ENCODE data around the gene DOK6. TPM values are rescaled to one million over a fixed set of nuclear protein-coding genes. Genes with fewer than 3 reads are reported as not detected.

The DOK6 gene
- total and polyA plus RNA-seq, 11 donors, result 0.46 to 9.7 (median 2.9) TPM

DNA sequence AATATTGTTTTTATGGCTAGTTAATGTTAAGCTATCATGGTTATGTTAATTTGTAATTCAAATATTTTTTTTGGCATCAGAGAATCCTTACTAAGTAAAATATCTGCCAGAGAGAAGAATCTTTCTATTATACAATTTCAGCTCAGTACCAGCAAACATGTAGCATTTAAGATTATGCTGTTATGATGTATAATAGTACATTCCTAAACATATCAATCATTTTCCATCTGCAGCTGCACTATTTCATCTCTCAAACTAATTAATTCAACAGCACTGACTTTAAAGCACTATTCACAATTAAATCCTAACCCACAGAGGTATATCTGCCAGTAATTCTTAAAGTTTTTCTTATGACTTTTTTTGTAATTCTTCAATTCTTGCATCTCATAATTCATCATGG is 296.4 kb downstream of the DOK6 start:
- intact Hi-C loops (cut with DNase I), result no loop called here
- ATAC-seq, result no peak
- H3K27me3 ChIP-seq, result no peaks in the 10 kb centered on the region
- no peaks in the 10 kb centered on the region for H3K9me3 ChIP-seq
- H3K36me3 ChIP-seq, result no peaks in the 10 kb centered on the region
- TF ChIP-seq, protein P1, sequence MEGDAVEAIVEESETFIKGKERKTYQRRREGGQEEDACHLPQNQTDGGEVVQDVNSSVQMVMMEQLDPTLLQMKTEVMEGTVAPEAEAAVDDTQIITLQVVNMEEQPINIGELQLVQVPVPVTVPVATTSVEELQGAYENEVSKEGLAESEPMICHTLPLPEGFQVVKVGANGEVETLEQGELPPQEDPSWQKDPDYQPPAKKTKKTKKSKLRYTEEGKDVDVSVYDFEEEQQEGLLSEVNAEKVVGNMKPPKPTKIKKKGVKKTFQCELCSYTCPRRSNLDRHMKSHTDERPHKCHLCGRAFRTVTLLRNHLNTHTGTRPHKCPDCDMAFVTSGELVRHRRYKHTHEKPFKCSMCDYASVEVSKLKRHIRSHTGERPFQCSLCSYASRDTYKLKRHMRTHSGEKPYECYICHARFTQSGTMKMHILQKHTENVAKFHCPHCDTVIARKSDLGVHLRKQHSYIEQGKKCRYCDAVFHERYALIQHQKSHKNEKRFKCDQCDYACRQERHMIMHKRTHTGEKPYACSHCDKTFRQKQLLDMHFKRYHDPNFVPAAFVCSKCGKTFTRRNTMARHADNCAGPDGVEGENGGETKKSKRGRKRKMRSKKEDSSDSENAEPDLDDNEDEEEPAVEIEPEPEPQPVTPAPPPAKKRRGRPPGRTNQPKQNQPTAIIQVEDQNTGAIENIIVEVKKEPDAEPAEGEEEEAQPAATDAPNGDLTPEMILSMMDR (IDR thresholded peaks at IDR 0.05), result no peak
- no peak for TF ChIP-seq POLR2A (IDR thresholded peaks at IDR 0.05)
- no peak overlapping the region for H3K4me3 ChIP-seq
- no peak for DNase-seq
- H3K4me1 ChIP-seq, result no peaks in the 10 kb centered on the region
- no peak overlapping the region for H3K27ac ChIP-seq

DNA sequence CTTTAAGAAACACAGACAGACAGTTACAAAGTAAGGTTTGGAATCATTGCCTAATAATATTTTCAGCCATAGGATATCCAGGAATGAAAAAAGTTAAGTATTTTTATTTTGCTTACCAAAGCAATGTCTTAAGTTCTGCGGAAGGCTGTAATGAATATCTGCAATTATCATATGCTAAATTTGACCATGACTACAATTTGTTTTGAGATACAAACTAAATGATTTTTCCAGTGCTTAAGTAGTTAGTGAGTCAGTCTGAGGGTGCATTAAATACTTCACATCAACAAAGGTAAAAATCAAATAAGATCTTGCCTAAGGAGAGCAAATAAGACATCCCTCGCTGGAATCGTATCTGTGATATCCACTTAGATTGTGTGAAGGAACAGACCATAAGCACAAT is 297.0 kb downstream of the DOK6 start:
- Histone ChIP-seq H3K27me3 (no peaks in the 10 kb centered on the region), H3K9me3 (no peaks in the 10 kb centered on the region), H3K27ac (no peak overlapping the region), H3K36me3 (no peaks in the 10 kb centered on the region), H3K4me1 (no peaks in the 10 kb centered on the region), H3K4me3 (no peak overlapping the region)
- ATAC-seq (no peak), DNase-seq (no peak)
- TF ChIP-seq, protein P1 (IDR thresholded peaks at IDR 0.05), result no peak
- no peak for TF ChIP-seq POLR2A (IDR thresholded peaks at IDR 0.05)
- intact Hi-C loops (cut with DNase I), result no loop called here
- 88 to 95% (median 90%) methylated on average over 3 of the region's 3 CpGs for WGBS, 4 donors

DNA sequence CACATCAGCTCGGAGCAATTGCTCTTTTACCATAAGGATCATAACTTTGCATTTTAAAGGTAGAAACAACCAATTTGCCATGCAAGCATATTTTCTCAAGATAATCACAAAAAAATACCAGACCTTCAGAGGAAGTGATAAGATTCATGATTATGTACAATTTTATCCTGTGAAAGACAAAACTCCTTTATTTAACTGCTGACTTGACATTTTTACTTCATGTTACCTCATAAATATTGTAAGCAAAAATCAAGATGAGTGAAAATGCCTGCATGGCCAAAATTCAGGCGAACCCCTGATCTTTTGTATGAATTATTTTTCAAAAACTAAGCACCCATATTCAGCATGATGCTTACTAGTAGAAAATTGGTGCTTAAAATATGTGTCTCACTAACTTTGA is 300.6 kb downstream of the DOK6 start:
- no peaks in the 10 kb centered on the region for H3K4me1 ChIP-seq
- H3K36me3 ChIP-seq, result no peaks in the 10 kb centered on the region
- no peak overlapping the region for H3K4me3 ChIP-seq
- intact Hi-C loops (cut with DNase I), result no loop called here
- TF ChIP-seq POLR2A (IDR thresholded peaks at IDR 0.05), result no peak
- TF ChIP-seq, protein P1 (IDR thresholded peaks at IDR 0.05), result no peak
- ATAC-seq (no peak), DNase-seq (no peak)
- no peaks in the 10 kb centered on the region for H3K9me3 ChIP-seq
- 83 to 95% (median 89%) methylated on average over 2 of the region's 2 CpGs for WGBS, 4 donors
- H3K27me3 ChIP-seq, result no peaks in the 10 kb centered on the region
- no peak overlapping the region for H3K27ac ChIP-seq

DNA sequence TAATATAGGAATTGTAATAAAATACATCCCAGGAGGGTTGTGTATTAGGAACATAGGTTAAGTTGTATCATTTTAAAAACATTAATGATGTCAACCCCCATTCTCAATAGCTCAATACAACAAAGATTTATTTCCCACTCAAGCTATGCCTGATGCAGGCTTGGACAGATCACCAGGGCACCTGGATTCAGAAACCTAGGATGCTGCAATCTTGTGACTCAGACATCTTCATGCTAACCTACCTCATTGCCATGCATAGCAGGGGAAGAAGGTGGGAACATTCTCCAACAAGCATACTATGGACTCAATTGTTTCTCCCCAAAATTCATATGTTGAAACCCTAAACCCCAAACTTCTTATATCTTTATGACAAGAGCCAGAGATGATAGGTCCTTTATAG is 302.8 kb downstream of the DOK6 start:
- TF ChIP-seq POLR2A (IDR thresholded peaks at IDR 0.05), result no peak
- TF ChIP-seq, protein P1 (IDR thresholded peaks at IDR 0.05), result no peak
- DNase-seq (no peak), ATAC-seq (no peak)
- Histone ChIP-seq H3K27ac (no peak overlapping the region), H3K27me3 (no peaks in the 10 kb centered on the region), H3K4me1 (no peaks in the 10 kb centered on the region), H3K36me3 (no peaks in the 10 kb centered on the region), H3K4me3 (no peak overlapping the region), H3K9me3 (no peaks in the 10 kb centered on the region)
- intact Hi-C loops (cut with DNase I), result no loop called here
